K562 (cell line): Measurements from ENCODE around the gene PHLDB2. TPM values are rescaled to one million over a fixed set of nuclear protein-coding genes. Genes with fewer than 3 reads are reported as not detected.

Experiments used
- ATAC-seq: fragments of 200-7000 bp; cut with Tn5 transposase; 3 replicates; pipeline ENCODE4 v1.9.1; 2020; ENCODE audit warnings: moderate library complexity
- BruUV-seq: library from RNA; stranded (reverse); fragments of 400-500 nt; replicated peaks from 2 replicates; lab custom pipeline; 2021; lab: Mats Ljungman, UMichigan
- CTCF ChIA-PET: fragments of 300-600 bp; formaldehyde crosslinking; extraction: SDS; loops from one replicate; lab custom pipeline; 2021; ENCODE audit warnings: low intra/inter-chr PET ratio; lab: Yijun Ruan, JAX
- POLR2A ChIA-PET: fragments of 300-600, 350-650 bp; sonication (Branson Sonifier 250); formaldehyde crosslinking; extraction: SDS; loops from one replicate; lab custom pipeline; 2021; ENCODE audit warnings: antibody characterized with exemption, inconsistent platforms; lab: Yijun Ruan, JAX
- DNase-seq, 4 experiments: peaks; one replicate each; pipeline versions ENCODE4 v3.0.0 to v3.0.0-alpha.2; 2011 to 2018; ENCODE audit warnings: low spot score in 3 of 4, mixed read lengths in 3 of 4; ENCODE audit errors: extremely low read depth in 1 of 4
- FAIRE-seq: peaks from 2 replicates; lab custom pipeline; 2011; peaks lifted over from hg19 to GRCh38; lab: Jason Lieb, UNC
- H2AFZ ChIP-seq: 2 replicates; pipeline ENCODE4 v1.6.0; 2011; ENCODE audit warnings: low read depth, low read length, control low read depth, inconsistent platforms
- H3K27ac ChIP-seq: fragments of 200-600 bp; 3 replicates; pipeline ENCODE4 v1.8.0; 2011; ENCODE audit warnings: low read depth, mild to moderate bottlenecking, control low read depth, inconsistent platforms, low read length, moderate library complexity, mixed read lengths; ENCODE audit errors: extremely low read depth
- H3K27me3 ChIP-seq, 2 experiments: fragments of 300-600 bp in 1 of 2; 2 replicates in 1 of 2; 3 replicates in 1 of 2; pipeline versions ENCODE4 v1.6.0 to v1.8.0; 2011; ENCODE audit warnings: inconsistent platforms in 2 of 2, low read length in 2 of 2, mild to moderate bottlenecking in 1 of 2, mixed read lengths in 1 of 2, moderate library complexity in 1 of 2; ENCODE audit not compliant: control insufficient read depth in 2 of 2, insufficient read depth in 2 of 2
- H3K36me3 ChIP-seq: fragments of 300-600 bp; 3 replicates; pipeline ENCODE4 v1.8.0; 2011; ENCODE audit warnings: mild to moderate bottlenecking, low read length, inconsistent platforms; ENCODE audit not compliant: control insufficient read depth, insufficient read depth
- H3K4me1 ChIP-seq, 2 experiments: fragments of 200-600 bp in 1 of 2; replicated peaks in 1 of 2; 2 replicates in 1 of 2; 3 replicates in 1 of 2; pipeline versions ENCODE4 v1.5.1 to v1.8.0; 2011; ENCODE audit warnings: inconsistent platforms in 2 of 2, low read length in 2 of 2, mild to moderate bottlenecking in 1 of 2, mixed read lengths in 1 of 2, moderate library complexity in 1 of 2; ENCODE audit not compliant: control insufficient read depth in 2 of 2, insufficient read depth in 2 of 2
- H3K4me2 ChIP-seq: 2 replicates; pipeline ENCODE4 v1.6.1; 2011; ENCODE audit warnings: low read length, control low read depth, inconsistent platforms, mixed read lengths; ENCODE audit not compliant: insufficient read depth
- H3K4me3 ChIP-seq: fragments of 200-600 bp; sonication (generic), shearing (Covaris generic); 2 replicates; pipeline ENCODE4 v1.5.1; 2016; ENCODE audit warnings: control low read depth, inconsistent platforms
- H3K79me2 ChIP-seq: fragments of 200-600 bp; 3 replicates; pipeline ENCODE4 v1.8.0; 2011; ENCODE audit warnings: low read length, inconsistent platforms; ENCODE audit not compliant: control insufficient read depth, insufficient read depth
- H3K9ac ChIP-seq, 2 experiments: 2 replicates each; pipeline versions ENCODE4 v1.6.0 to v1.6.1; 2011; ENCODE audit warnings: low read depth in 2 of 2, low read length in 2 of 2, control low read depth in 1 of 2, inconsistent platforms in 1 of 2, mild to moderate bottlenecking in 1 of 2, mixed read lengths in 1 of 2; ENCODE audit not compliant: insufficient read depth in 1 of 2
- H3K9me1 ChIP-seq: one replicate; pipeline ENCODE4 v1.6.0; 2011; ENCODE audit warnings: inconsistent platforms, mild to moderate bottlenecking, low read length, moderate library complexity; ENCODE audit not compliant: control insufficient read depth, insufficient read depth
- H3K9me3 ChIP-seq: replicated peaks from 2 replicates; pipeline ENCODE4 v1.5.1; 2011; ENCODE audit warnings: low read depth, low read length, inconsistent platforms; ENCODE audit not compliant: control insufficient read depth, insufficient read depth
- H4K20me1 ChIP-seq: replicated peaks from 2 replicates; pipeline ENCODE4 v1.6.1; 2011; ENCODE audit warnings: low read length, inconsistent platforms, mixed read lengths; ENCODE audit not compliant: control insufficient read depth, insufficient read depth
- DDX20 ChIP-seq: fragments of 450-650 bp; IDR thresholded peaks from 2 replicates; pipeline ENCODE4 v1.6.1; 2016; ENCODE audit warnings: missing genetic modification characterization, low read depth, mild to moderate bottlenecking, missing compliant biosample characterization, moderate library complexity
- PRMT5 ChIP-seq: sonication (generic); formaldehyde crosslinking; IDR thresholded peaks from 2 replicates; pipeline ENCODE4 v1.5.0; 2020; ENCODE audit warnings: missing genetic modification reagents
- TFE3 ChIP-seq: fragments of 450-650 bp; formaldehyde crosslinking; IDR thresholded peaks from 2 replicates; pipeline ENCODE4 v1.4.0; 2020; ENCODE audit warnings: mild to moderate bottlenecking, mixed read lengths
- ZBTB2 ChIP-seq: fragments of 450-650 bp; IDR thresholded peaks from 2 replicates; pipeline ENCODE4 v1.6.1; 2016; ENCODE audit warnings: antibody characterized with exemption
- WGBS: fragments of 100-300 bp; shearing (Covaris generic); methylation state at CpG from one replicate; pipeline ENCODE4 v1.1.6; 2016; ENCODE audit warnings: low coverage, mixed read lengths; ENCODE audit not compliant: insufficient coverage; ENCODE audit errors: missing lambda C conversion rate; 5-methylcytosine and 5-hydroxymethylcytosine counted together
- in situ Hi-C: fragments of 300-500 bp; cut with MboI; formaldehyde crosslinking; loops from 4 replicates; pipeline ENCODE4 v1.15.0; 2018; ENCODE audit warnings: inconsistent platforms, mixed read lengths
- intact Hi-C: fragments of 100-400 bp; cut with micrococcal nuclease; formaldehyde crosslinking; loops from 2 replicates; pipeline ENCODE4 v1.14.2; 2022
- polyA plus RNA-seq, 8 experiments: library from polyadenylated mRNA; depleted of rRNA in 4 of 8; stranded (reverse) in 5 of 8; unstranded in 3 of 8; fragments of >200 nt; fragmentation: Nextera tagmentation in 2 of 8; fragmentation: Illumina TruSeq in 1 of 8; extraction: Ambion mirVana in 2 of 8; extraction: Trizol in 1 of 8; gene quantifications; 2 replicates each; pipeline versions ENCODE4 v1.2.1 to v1.2.3, GENCODE V29; 2011 to 2014; ENCODE audit warnings: inconsistent platforms in 1 of 8, missing spikeins in 1 of 8
- total RNA-seq, 7 experiments: library from RNA; depleted of rRNA in 6 of 7; stranded (reverse); fragments of >200 nt in 6 of 7; fragmentation: Illumina TruSeq in 2 of 7; extraction: Trizol in 2 of 7; gene quantifications; 2 replicates each; pipeline versions ENCODE4 v1.2.1 to v1.2.3, GENCODE V29; 2011 to 2021; ENCODE audit warnings: low replicate concordance in 1 of 7

PHLDB2 gene
- total and polyA plus RNA-seq, 9 of the 15 experiments (the other 6 are each of a cell fraction or from before 2014, with no cell fraction given), result 0.04 TPM; not detected in 8

- H3K4me3 ChIP-seq, result no peak overlapping the region
- H3K27ac ChIP-seq, result no peak overlapping the region
- TF ChIP-seq PRMT5, result no peak
- peak; percentile 60 for TF ChIP-seq TFE3 (CRISPR knock-in tag)
- no peak for TF ChIP-seq ZBTB2
- TF ChIP-seq DDX20 (tag), result no peak
- H3K9me1 ChIP-seq, result no peaks in the 10 kb centered on the region
- H3K9me3 ChIP-seq, result no peaks in the 10 kb centered on the region
- H3K36me3 ChIP-seq, result no peaks in the 10 kb centered on the region
- ATAC-seq (no peak), FAIRE-seq (no peak), DNase-seq (no peak)
- H3K9ac ChIP-seq, result no peak overlapping the region
- no peak overlapping the region for H3K4me2 ChIP-seq
- no TSS peak for BruUV-seq
- ChIA-PET CTCF (interaction anchor here (0.6 to 2.1 kb wide), 4 partner anchors 249 to 682 kb away, joined by 4 to 8 read pairs (median 6); no protein-coding TSS in a partner anchor), POLR2A (no interaction called here)
- intact Hi-C loops (loop anchor here (1.0 kb wide), 1 partner anchor 250 kb away; no protein-coding TSS in a partner anchor), in situ Hi-C loops (no loop called here)
- no peaks in the 10 kb centered on the region for H4K20me1 ChIP-seq
- 5% methylated on average over 3 of the region's 3 CpGs for WGBS
- no peak overlapping the region for H2AFZ ChIP-seq
- no peaks in the 10 kb centered on the region; a peak in 2 of 5 replicates for H3K27me3 ChIP-seq
- H3K79me2 ChIP-seq, result no peaks in the 10 kb centered on the region
- H3K4me1 ChIP-seq, result no peaks in the 10 kb centered on the region
Observed at GRCh38 chr3:111967068-111967467, 108.0 kb downstream of the PHLDB2 start.
